HG03521 (cell line): Measurements from ENCODE around the gene DERL3.

ENCODE experiments used
- ATAC-seq: cut with Tn5 transposase; IDR thresholded peaks from one replicate; pipeline ENCODE4 v1.9.1; 2021; ENCODE audit warnings: mild to moderate bottlenecking, moderate library complexity; ENCODE audit not compliant: unreplicated experiment

The DERL3 gene

GRCh38 chr22:23847991-23848864 lies 9.4 kb upstream of the DERL3 start:
- ATAC-seq: no peak

DNA sequence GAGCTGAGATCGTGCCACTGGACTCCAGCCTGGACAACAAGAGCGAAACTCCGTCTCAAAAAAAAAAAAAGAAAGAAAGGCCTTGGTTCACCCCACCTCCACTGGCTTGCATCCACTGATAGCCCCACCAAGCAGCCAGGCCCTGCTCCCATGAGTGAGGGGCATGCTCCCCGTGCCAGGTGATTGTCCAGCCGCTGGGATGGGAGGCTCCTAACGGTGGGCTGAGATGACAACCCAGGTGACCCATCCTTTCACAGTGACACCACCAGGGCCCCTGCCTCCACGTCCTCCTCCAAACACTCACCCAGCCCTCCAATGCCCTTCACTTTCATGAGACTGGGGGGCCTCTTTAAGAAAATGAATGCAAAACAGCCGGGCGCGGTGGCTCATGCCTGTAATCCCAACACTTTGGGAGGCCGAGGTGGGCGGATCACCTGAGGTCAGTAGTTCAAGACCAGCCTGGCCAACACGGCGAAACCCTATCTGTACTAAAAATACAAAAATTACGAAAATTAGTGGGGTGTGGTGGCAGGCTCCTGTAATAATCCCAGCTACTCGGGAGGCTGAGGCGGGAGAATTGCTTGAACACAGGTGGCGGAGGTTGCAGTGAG lies 8.6 kb upstream of the DERL3 start:
- no peak for ATAC-seq

DNA sequence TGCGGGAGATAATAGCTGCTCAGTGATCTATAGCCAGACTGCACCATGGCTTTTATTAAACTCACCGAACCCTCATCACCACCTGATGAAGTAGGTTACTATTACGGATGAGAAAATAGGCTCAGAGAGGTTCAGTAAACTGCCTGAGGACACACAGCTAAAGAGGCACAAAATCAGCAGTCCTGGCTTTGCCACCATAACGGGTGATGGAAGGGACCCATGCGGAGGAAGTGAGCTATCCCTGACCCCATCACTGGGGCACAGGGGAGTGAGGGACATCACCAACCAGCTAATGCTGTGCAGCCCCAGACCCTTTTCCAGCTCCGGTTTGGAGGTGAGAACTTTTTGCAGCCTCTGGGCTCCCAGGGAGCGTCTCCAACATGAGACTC lies 7.3 kb upstream of the DERL3 start:
- ATAC-seq: no peak

- no peak for ATAC-seq
Observed at GRCh38 chr22:23845265-23846080, 6.7 kb upstream of the DERL3 start.

- ATAC-seq: no peak
Observed at GRCh38 chr22:23844739-23845202, 6.0 kb upstream of the DERL3 start.

DNA sequence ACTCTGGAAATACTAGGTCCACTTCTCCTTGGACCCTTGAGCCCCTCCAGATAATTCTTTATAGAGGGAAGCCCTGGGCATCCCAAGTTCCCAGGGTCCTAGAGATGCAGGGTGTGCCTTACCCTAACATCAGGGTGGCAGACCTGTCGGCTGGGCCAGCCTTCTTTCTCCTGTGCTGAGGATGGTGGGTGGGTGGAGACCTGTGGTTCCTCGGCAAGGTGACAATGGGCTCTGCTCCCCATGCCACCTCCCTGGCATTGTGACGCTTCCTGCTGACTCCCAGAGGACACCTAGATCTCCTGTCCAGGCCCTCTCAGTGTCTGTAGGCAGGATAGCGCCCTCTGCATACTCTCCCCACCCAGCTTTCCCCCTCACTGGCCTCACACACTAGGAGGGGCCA lies 3.8 kb upstream of the DERL3 start:
- no peak for ATAC-seq

DNA sequence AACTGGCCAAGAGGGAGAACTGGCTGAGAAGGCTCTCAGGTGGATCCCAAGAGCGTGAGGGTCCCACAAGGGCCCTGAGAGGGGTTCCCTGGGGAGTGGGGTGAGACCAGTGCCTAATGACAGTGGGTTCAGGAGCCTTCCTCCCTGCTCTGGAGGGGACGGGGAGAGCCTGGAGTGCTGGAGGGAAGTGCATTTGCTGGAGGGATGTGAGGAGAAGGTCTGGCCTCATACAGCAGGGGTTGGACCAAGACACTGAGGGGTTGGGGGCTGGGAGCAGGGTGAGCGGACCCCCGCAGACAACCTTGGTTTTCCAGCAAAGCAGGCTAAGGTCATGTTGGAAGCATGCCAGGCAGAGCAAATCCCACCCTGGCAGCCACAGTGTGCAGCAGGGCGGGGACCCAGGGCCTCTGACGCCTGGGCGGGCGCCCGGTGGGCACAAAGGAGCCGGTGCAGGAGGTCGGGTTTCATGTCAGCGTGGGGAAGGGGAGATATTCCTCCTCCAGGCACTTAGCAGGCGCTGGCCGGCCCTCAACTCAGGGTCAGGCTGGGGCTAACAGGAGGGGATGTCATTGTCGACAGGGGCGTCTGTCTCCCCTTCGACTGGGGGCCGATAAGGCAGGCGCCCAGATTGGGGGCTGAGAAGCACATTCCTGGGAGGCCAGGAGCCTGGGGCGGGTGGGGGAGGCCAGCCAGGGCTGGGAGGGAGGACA lies 3.1 kb upstream of the DERL3 start:
- no peak for ATAC-seq

DNA sequence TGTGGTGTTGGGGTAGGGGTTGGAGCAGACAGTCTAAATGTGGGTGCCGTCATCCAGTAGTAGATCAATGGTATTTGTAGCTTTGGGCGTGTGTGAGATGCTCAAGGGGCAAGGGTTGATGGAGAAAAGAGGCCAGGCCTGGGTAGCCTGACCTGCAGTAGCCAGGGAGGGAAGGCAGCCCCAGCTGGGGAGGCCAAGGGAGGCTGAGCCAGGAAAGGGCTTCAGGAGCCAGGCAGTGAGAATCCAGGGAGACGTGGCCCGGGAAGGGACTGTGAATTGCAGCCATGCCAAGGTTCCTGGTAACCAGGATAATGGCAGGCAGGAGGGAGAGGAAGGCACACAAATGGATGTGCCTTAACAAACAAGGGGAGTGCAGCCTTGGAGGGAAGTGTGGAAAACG lies 2.5 kb upstream of the DERL3 start:
- no peak for ATAC-seq

DNA sequence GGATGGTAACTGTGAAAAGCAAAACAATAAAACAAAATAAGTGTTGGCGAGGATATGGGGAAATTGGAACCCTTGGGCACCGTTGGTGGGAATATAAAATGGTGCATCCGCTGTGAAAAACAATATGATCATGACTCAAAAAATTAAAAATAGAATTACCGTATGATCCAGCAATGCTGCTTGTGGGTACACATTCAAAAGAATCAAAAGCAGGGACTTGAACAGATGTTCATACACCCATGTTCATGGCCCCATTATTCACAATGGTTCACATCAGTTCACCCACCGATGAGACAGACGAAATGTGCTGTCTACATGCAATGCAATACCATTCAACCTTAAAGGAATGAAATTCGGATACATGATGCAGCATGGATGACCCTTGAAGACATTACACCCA lies 1.2 kb upstream of the DERL3 start:
- no peak for ATAC-seq

DNA sequence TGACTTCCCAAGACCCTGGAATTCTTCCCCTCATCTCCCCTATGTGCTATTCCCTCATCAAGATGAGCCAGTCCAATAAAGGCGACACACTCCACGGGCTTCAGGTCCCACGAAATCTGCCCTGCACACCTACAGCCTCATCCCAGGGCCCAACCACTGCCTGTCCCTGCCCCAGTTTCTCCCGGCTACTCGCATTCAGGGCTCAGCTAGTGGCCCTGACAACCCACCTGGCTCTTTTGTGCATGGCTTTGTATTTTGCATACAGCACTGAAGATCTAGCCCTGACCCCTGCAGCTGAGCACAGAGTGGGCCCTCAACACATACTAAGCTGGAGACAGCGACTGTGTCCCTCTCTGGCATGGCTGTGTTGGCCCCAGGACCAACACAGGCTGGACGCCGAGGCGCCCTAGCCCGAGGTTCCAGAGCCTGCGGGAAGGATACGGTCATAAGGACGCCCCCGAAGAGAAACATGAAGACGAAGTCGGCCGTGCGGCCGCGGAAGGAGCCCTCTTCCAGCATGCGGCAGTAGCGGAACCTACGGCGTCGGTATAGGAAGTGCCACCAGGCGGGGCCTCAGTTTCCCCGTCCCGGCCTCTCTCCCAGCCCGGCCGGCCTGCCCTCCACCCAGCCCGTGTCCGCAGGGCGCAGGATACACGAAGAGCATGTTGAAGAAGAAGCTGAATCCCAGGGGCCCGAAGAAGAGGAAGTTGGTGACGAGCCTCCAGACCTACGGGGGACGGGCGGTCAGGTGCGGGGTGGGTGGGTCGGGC lies 710 bp downstream of the DERL3 start:
- peak; percentile 1 for ATAC-seq

DNA sequence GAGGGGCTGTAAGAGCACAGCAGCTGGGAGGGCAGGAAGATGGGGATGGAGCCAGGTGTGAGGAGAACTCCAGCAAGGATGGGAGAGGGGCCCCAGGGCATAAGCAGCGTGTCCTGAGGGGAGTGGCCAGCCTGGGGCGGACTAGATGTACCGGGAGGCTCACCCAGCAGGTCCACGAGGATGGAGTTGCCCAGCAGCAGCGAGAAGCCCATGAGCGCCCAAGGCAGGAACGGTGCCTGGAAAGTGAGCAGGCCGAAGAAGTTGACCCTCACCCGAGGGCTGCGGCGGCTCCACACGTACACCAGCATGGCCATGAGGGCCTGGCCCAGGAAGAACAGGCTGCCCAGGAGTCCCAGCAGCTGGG lies 1.3 kb downstream of the DERL3 start:
- ATAC-seq: no peak

- ATAC-seq: no peak
Observed at GRCh38 chr22:23836692-23837495, 1.9 kb downstream of the DERL3 start.

DNA sequence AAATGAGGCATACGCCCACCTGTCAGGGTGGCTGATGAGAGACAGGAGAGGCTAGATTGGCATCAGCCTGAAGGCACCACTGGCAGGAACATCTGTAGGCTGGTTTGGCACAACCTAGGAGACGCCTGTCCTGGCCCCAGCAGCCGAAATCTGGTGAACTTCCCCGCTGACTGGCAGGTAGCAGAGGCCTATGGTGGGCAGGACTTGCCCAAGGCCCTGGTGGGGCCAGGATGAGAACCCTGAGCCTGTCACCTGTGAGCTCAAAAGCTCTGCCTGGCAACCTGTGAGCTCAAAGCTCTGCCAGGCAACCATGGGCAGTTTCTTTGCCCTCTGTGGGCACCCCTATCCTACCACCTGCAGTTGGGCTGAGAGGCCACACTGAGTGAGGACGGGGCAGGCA lies 2.5 kb downstream of the DERL3 start:
- ATAC-seq: no peak

DNA sequence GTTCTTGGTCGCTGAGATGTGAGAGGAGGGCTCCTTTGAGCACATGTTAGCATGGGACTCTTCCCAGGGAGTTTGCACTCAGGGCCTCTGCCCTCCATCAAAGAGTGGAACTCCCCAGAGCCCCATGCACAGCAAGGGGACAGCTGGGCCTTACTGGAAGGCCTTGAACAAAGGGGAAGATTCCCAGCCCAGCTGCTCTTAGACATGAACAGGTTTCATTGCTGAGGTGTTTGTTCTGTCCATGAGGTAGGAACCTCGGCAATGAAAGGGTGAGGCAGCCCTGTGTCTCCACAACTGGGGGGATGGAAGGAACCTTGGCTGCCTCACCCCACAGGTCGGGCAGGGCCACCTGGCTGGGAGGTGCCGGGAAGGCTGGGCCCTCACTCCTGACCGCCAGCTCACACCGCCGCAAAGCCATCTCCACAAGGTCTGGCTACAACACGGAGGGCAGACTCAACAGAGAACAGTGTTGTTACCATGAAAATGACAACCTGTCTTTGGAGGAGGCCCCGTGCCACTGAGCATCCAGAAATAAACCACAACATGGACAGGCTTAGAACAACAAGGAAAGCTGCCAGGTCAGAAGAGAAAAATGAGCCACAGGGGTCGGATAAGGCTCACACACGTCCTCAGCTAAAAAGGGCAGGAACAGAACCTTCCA lies 3.2 kb downstream of the DERL3 start:
- no peak for ATAC-seq

GRCh38 chr22:23834793-23835483 lies 3.9 kb downstream of the DERL3 start:
- no peak for ATAC-seq

- ATAC-seq: no peak
Observed at GRCh38 chr22:23834406-23834792, 4.4 kb downstream of the DERL3 start.

- ATAC-seq: no peak
Observed at GRCh38 chr22:23833911-23834317, 4.9 kb downstream of the DERL3 start.

DNA sequence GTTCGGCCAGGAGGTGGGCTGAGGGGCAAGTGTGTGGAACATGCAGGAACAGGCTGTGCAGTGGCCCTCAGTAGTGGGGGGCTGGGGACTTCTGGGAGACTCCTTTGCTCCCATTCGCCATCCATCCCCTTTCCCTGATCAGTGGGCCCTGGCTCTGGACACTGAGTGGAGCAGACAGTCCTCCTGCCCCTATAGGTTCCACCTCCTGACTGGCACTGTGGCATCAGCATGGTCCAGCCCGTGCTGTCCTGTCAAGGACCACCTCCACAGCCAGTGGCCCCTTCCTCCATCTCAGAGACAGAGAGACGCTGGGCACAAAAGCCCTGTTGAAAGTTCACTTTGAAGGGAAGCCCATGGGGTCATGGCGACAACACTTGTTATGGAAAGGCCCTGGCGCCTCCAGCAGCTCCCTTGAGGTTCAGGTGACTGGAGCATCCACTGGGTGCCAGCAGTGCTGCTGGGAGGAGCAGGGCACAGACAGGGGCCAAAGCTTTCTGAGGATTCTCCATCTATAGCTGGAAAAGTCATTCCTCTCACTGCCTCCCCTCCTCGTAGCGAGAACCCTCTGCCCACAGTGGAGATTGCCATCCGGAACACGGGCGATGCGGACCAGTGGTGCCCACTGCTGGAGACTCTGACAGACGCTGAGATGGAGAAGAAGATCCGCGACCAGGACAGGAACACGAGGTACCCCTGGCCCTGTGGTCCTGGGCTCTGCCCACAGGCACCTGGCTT lies 5.6 kb downstream of the DERL3 start:
- ATAC-seq: no peak
